ENCODE data around the gene SVEP1.

SVEP1 gene

DNA sequence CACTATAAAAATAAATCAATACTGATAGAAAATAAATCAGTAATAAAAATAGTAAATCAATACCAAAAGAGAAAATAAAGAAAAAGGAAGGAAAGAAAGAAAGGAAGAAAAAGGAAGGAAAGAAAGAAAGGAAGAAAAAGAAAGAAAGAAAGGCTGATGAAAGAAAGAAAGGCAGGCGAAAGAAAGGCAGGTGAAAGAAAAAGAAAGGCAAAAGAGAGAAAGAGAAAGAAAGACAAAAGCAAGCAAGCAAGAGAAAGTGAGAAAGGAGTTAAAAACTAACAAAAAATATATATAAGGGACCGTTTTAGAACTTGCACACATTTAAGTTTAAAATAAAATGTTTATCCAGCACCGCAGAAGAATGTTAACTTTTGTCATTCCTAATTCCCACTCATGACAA is 116.0 kb downstream of the SVEP1 start:
- TF ChIP-seq, protein P1, sequence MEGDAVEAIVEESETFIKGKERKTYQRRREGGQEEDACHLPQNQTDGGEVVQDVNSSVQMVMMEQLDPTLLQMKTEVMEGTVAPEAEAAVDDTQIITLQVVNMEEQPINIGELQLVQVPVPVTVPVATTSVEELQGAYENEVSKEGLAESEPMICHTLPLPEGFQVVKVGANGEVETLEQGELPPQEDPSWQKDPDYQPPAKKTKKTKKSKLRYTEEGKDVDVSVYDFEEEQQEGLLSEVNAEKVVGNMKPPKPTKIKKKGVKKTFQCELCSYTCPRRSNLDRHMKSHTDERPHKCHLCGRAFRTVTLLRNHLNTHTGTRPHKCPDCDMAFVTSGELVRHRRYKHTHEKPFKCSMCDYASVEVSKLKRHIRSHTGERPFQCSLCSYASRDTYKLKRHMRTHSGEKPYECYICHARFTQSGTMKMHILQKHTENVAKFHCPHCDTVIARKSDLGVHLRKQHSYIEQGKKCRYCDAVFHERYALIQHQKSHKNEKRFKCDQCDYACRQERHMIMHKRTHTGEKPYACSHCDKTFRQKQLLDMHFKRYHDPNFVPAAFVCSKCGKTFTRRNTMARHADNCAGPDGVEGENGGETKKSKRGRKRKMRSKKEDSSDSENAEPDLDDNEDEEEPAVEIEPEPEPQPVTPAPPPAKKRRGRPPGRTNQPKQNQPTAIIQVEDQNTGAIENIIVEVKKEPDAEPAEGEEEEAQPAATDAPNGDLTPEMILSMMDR (IDR thresholded peaks at IDR 0.05; ENCODE audit: control extremely low read depth, extremely low read depth, low read depth, missing control alignments) = no peak
- no peak for DNase-seq (ENCODE audit: extremely low spot score)
- POLR2A ChIA-PET = no interaction called here
- CTCF ChIA-PET = no interaction called here

GRCh38 chr9:110457245-110457644 is 122.3 kb downstream of the SVEP1 start:
- ChIA-PET POLR2A (interaction anchor here (0.6 kb wide), 1 partner anchor 18 kb away, joined by 4 read pairs; no protein-coding TSS in a partner anchor), CTCF (no interaction called here)
- TF ChIP-seq, protein P1 (IDR thresholded peaks at IDR 0.05; ENCODE audit: control extremely low read depth, extremely low read depth, low read depth, missing control alignments) = no peak
- DNase-seq (ENCODE audit: extremely low spot score) = no peak

DNA sequence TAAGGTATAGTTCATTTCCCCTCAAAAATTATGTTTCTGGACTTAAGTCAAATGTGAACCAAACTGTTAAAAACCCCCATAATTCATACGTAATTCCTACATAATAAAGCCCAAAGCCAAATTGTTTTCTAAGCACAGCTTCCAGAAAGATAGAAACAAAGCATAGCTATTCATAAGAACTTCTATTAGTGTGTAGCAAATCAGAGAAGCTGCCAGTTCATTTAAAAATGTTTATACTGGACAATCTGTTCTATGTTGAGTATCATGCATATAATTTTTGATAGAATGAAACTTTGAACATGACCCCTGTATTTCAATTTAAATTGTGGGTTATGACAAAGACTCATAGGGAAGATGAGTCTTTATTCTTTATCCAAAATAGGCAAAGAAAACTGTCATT is 122.9 kb downstream of the SVEP1 start:
- ChIA-PET POLR2A (interaction anchor here (0.6 kb wide), 1 partner anchor 17 kb away, joined by 4 read pairs; no protein-coding TSS in a partner anchor), CTCF (no interaction called here)
- no peak for DNase-seq (ENCODE audit: extremely low spot score)
- TF ChIP-seq, protein P1 (IDR thresholded peaks at IDR 0.05; ENCODE audit: control extremely low read depth, extremely low read depth, low read depth, missing control alignments) = no peak

DNA sequence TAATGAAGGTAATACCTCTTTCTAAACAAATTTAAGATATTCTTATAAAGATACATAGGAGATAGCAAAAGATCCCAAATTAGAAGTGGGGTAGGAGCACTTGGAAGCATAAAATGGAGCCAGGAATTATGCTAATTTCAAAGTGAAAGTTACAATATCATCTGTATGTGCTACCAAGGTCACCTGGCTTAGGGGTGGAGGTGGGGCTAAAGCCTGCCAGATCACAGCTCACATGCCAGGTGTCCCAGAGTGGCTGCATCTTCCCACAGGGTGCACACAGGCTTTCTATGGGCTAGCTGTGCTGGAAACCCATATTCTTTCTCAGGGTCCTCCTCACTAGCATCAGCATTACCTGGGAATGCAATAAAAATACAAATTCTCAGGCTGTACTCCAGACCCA is 123.7 kb downstream of the SVEP1 start:
- TF ChIP-seq, protein P1 (IDR thresholded peaks at IDR 0.05; ENCODE audit: control extremely low read depth, extremely low read depth, low read depth, missing control alignments) = no peak
- POLR2A ChIA-PET = no interaction called here
- CTCF ChIA-PET = no interaction called here
- DNase-seq (ENCODE audit: extremely low spot score) = no peak

- ChIA-PET CTCF (interaction anchor here (0.7 to 1.5 kb wide), 2 partner anchors 12 to 52 kb away, joined by 3 read pairs; no protein-coding TSS in a partner anchor), POLR2A (no interaction called here)
- DNase-seq (ENCODE audit: extremely low spot score) = no peak
- TF ChIP-seq, protein P1 (IDR thresholded peaks at IDR 0.05; ENCODE audit: control extremely low read depth, extremely low read depth, low read depth, missing control alignments) = peak; percentile 12
Measured at GRCh38 chr9:110452227-110452801, 127.2 kb downstream of the SVEP1 start.

DNA sequence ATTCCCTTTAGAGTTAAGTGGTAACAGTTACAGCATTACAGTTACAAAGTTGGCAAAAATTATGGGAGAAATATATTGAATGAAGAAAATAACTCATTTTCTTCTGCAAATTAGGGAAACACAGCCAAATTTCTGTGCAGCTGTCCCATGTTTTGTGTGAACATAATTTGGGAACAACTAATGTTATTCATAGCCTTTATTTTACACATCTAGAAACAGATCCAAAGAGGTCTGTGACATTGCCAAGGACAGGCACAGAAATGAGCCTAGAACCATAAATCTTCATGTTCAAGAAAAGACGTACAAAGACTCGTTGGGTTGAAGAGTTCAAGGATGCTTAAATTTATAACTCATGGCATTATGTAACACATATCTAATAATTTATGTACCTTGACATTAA is 127.8 kb downstream of the SVEP1 start:
- DNase-seq (ENCODE audit: extremely low spot score) = no peak
- TF ChIP-seq, protein P1 (IDR thresholded peaks at IDR 0.05; ENCODE audit: control extremely low read depth, extremely low read depth, low read depth, missing control alignments) = no peak
- POLR2A ChIA-PET = no interaction called here
- CTCF ChIA-PET = interaction anchor here (1.5 kb wide), 1 partner anchor 11 kb away, joined by 3 read pairs; no protein-coding TSS in a partner anchor
